Activated naive CD8-positive, alpha-beta T cell treated with anti-CD3 and anti-CD28 coated beads, Interleukin-2, amount 10 ng/mL, durations not matched to agents 7 days and 5 days (primary cell): ENCODE measurements around the gene AIG1. TPM values are rescaled to one million over a fixed set of nuclear protein-coding genes. Genes with fewer than 3 reads are reported as not detected.
"Not testable (repeated sequence)": the region's sequence is repeated elsewhere in the genome, so short reads cannot be mapped to it uniquely, and the experiment has no call there.

Experiments
- ATAC-seq: fragments of 150-1000 bp; cut with Tn5 transposase; one replicate; pipeline ENCODE4 v1.10.0; 2021; ENCODE audit warnings: low read depth, moderate library complexity
- POLR2A ChIA-PET: fragments of 350-600 bp; sonication (Branson Sonifier 250); formaldehyde crosslinking; loops from one replicate; lab custom pipeline; 2021; ENCODE audit warnings: antibody characterized with exemption; lab: Charles Lee
- DNase-seq: peaks from one replicate; pipeline ENCODE4 v3.0.0; 2021
- H3K27ac Mint-ChIP-seq: one replicate; pipeline ENCODE4 v1.8.0; 2022; ENCODE audit warnings: mild to moderate bottlenecking, mixed read lengths
- H3K27me3 Mint-ChIP-seq: one replicate; pipeline ENCODE4 v1.8.0; 2022; ENCODE audit warnings: mild to moderate bottlenecking, moderate library complexity, mixed read lengths
- H3K36me3 Mint-ChIP-seq: one replicate; pipeline ENCODE4 v1.8.0; 2021; ENCODE audit warnings: mild to moderate bottlenecking, mixed read lengths
- H3K4me1 Mint-ChIP-seq: one replicate; pipeline ENCODE4 v1.8.0; 2021; ENCODE audit warnings: mixed read lengths
- H3K4me3 Mint-ChIP-seq: one replicate; pipeline ENCODE4 v1.8.0; 2022; ENCODE audit warnings: mild to moderate bottlenecking, moderate library complexity, mixed read lengths
- H3K9me3 Mint-ChIP-seq: one replicate; pipeline ENCODE4 v1.8.0; 2021; ENCODE audit warnings: mixed read lengths
- total RNA-seq, 2 experiments: library from RNA; stranded (reverse); gene quantifications; one replicate each; pipeline ENCODE4 v1.2.3, GENCODE V29; 2021

Gene AIG1
- total RNA-seq, 2 experiments from 2014 or later: 14.2 to 14.6 TPM

DNA sequence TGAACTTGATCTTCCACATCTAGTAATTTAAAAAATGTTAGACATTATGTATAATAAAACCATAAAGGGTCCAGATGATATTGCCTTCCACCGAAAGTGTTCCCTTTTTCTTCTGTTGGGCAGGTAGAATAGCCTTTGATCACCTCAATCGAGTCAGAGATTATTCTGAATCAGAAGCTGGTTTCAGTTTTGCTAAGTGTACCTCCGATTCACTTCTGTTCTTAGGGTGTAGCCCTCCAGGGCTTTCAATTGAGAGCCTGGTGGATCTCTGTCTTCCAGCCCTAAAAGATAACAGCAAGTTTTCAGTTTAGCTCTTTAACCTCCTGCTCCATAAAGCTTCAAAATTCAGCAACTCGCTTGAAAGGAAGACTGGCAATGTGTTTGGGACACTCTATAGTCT, 21.1 kb upstream of the AIG1 start:
- H3K9me3 Mint-ChIP-seq: no peaks in the 10 kb centered on the region

DNA sequence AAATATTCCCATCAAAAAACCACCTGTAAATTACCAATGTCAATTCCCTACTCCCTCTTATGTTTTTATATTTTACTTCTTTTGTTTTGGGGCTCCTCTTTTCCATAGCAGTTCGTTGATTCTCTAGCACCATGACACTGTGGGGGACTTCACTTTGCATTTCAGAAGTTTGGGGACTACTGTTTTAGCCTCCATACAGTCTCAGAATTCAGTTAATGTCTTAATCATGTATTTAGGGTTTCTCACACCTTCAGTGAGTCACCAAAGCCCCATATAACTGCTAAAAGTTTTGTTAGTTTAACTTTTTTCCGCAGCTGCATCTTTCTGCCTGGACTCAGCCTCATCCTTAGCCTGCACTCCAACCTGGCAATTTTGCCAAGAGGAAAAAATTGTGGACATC, 20.7 kb upstream of the AIG1 start:
- no peak for DNase-seq
- Mint-ChIP-seq H3K36me3 (no peaks in the 10 kb centered on the region), H3K9me3 (no peaks in the 10 kb centered on the region), H3K27me3 (peaks cover 3% of the 10 kb centered on the region), H3K4me3 (no peak overlapping the region), H3K4me1 (peaks cover 11% of the 10 kb centered on the region), H3K27ac (no peak overlapping the region)
- POLR2A ChIA-PET: no interaction called here
- no peak for ATAC-seq

More for the DNA sequence above, 21.1 kb upstream of the AIG1 start:
- Mint-ChIP-seq H3K4me1 (peaks cover 11% of the 10 kb centered on the region), H3K36me3 (no peaks in the 10 kb centered on the region), H3K4me3 (no peak overlapping the region), H3K27ac (no peak overlapping the region), H3K27me3 (peaks cover 3% of the 10 kb centered on the region)
- ATAC-seq: no peak
- POLR2A ChIA-PET: no interaction called here
- no peak for DNase-seq

DNA sequence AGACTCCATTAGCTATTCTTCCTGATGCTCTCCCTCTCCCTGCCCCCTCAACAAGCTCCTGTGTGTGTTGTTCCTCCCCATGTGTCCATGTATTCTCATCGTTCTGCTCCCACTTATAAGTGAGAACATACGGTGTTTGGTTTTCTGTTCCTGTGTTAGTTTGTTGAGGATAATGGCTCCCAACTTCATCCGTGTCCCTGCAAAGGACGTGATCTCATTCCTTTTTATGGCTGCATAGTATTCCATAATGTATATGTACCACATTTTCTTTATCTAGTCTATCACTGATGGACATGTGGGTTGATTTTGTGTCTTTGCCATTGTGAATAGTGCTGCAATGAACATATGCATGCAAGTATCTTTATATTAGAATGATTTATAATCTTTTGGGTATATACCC, 16.3 kb upstream of the AIG1 start:
- H3K27ac Mint-ChIP-seq, H3K9me3 Mint-ChIP-seq, POLR2A ChIA-PET, H3K4me3 Mint-ChIP-seq, H3K36me3 Mint-ChIP-seq, H3K4me1 Mint-ChIP-seq, DNase-seq, ATAC-seq: not testable (repeated sequence)
- peaks cover 22% of the 10 kb centered on the region for H3K27me3 Mint-ChIP-seq

DNA sequence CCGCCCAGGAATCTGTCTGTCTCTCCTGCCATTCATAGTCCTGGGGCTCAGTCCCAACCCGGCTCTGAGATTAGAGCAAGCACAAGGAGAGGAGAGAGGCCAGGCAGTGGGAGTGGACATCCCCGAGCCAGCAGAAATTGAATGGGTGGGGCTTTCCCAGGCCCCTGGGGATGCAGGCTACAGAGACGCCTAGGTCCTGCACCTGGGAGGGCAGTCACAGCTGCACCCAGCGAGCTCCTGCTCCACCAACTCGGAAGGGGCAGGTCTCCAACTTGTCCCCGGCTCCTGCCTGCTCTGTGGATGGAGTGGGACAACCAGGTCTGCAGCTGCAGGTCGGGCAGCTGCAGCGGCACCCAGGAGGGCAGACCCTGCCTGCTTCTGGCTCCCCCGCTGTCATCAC, 11.1 kb upstream of the AIG1 start:
- POLR2A ChIA-PET: no interaction called here
- peaks cover 18% of the 10 kb centered on the region for H3K27me3 Mint-ChIP-seq
- H3K27ac Mint-ChIP-seq: no peak overlapping the region
- DNase-seq: no peak
- no peak for ATAC-seq
- H3K4me1 Mint-ChIP-seq: peaks cover 10% of the 10 kb centered on the region
- no peak overlapping the region for H3K4me3 Mint-ChIP-seq
- H3K9me3 Mint-ChIP-seq: no peaks in the 10 kb centered on the region
- H3K36me3 Mint-ChIP-seq: no peaks in the 10 kb centered on the region

DNA sequence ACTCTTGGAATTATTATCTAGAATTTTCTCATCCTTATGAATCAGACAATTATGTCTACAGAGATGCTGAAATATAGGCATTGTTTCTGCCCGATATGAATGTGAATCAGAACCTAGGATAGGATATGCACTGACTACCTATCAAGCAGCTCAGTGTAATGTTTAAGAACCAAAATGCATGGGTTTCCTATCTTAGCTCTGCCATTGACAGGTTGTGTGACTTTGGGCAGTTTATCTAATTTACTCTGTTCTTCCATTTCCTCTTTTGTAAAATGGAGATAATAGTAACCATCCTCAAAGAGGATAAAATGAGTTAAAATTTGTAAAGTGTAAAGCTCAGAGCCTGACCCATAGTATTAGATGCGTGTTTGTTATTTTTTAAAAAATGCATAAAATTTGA, 10.2 kb upstream of the AIG1 start:
- H3K27ac Mint-ChIP-seq: no peak overlapping the region
- POLR2A ChIA-PET: no interaction called here
- no peak overlapping the region for H3K4me3 Mint-ChIP-seq
- H3K4me1 Mint-ChIP-seq: peaks cover 10% of the 10 kb centered on the region
- H3K27me3 Mint-ChIP-seq: peaks cover 15% of the 10 kb centered on the region
- DNase-seq: no peak
- peaks cover 2% of the 10 kb centered on the region for H3K36me3 Mint-ChIP-seq
- H3K9me3 Mint-ChIP-seq: no peaks in the 10 kb centered on the region
- no peak for ATAC-seq

DNA sequence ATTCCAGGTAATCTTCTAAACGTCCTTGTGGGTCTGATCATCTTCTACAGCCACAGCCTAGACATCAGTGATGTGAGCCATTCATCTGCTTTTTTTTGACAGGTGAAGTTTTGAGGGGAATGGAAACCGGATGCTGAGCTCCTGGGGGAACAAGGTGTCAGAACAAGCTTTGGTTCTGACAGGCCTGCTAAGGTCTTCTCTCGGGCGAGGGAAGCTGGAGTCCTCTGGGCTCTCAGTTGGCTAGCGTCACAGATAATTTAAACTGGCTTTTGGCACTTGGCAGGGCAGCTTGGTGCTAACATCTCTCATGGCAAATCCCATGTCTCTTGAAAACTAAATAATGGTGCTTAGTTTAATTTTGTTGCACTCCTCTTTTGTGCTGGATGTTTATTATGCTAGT, 8.4 kb upstream of the AIG1 start:
- no peak for ATAC-seq
- Mint-ChIP-seq H3K36me3 (peaks cover 2% of the 10 kb centered on the region), H3K27me3 (no peaks in the 10 kb centered on the region), H3K27ac (no peak overlapping the region), H3K9me3 (peaks cover under 1% of the 10 kb centered on the region), H3K4me3 (no peak overlapping the region), H3K4me1 (peaks cover 11% of the 10 kb centered on the region)
- no peak for DNase-seq
- POLR2A ChIA-PET: no interaction called here

DNA sequence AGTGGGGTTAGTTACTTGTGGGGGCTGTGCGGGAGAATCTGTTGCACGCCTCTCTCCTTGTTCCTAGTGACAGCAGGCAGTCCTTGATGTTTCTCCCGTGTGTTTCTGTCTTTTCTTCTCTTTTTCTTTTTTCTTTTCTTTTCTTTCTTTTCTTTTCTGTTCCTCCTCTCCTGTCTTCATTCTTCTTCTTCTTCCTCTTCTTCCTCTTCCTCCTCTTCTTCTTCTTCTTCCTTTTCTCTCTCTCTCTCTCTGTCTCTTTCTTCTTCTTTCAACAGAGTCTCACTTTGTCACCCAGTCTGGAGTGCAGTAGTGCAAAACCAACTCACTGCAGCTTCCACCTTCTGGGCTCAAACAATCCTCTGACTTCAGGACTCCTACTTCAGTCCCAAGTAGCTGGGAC, 6.8 kb upstream of the AIG1 start:
- POLR2A ChIA-PET: no interaction called here
- no peak overlapping the region for H3K4me3 Mint-ChIP-seq
- peaks cover 1% of the 10 kb centered on the region for H3K9me3 Mint-ChIP-seq
- no peak for ATAC-seq
- H3K27me3 Mint-ChIP-seq: no peaks in the 10 kb centered on the region
- no peak for DNase-seq
- H3K4me1 Mint-ChIP-seq: peaks cover 12% of the 10 kb centered on the region
- H3K27ac Mint-ChIP-seq: no peak overlapping the region
- H3K36me3 Mint-ChIP-seq: peaks cover 2% of the 10 kb centered on the region

DNA sequence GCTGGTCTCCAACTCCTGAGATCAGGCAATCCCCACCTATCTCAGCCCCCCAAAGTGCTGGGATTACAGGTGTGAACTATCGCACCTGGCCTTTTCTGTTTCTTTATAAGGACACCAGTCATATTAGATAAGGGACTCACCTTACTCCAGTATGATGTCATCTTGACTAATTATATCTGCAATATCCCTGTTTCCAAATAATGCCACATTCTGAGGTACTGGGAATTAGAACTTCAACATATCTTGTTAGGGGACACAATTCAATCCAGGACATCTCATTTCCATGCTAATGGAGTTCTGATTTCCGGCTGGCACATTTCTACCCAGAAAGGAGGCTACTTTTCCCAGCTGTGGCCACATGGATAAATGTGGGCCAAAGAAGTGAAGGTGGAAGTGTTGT, 6.4 kb upstream of the AIG1 start:
- POLR2A ChIA-PET: no interaction called here

DNA sequence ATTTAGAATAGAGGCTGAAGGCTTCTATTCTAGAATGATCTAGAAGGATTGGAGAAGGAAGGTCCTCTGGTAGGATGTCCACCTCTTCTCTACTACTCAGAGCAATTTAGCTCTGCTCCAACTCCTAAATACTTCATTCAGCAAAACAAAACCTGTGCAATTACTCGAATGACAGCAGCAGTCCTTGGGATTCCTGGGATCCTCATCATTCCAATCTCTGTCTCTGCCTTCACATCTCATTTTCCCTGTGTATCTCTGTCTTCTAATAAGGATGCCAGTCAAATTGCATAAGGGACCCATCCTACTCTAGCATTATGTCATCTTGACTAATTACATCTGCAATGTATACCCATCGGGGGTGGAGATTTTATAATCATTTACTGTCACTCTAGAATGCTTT, 5.5 kb upstream of the AIG1 start:
- ATAC-seq: no peak
- Mint-ChIP-seq H3K4me3 (no peak overlapping the region), H3K27me3 (no peaks in the 10 kb centered on the region), H3K4me1 (peaks cover 24% of the 10 kb centered on the region), H3K9me3 (peaks cover 1% of the 10 kb centered on the region), H3K36me3 (peaks cover 2% of the 10 kb centered on the region), H3K27ac (no peak overlapping the region)
- POLR2A ChIA-PET: no interaction called here
- DNase-seq: no peak

More for the DNA sequence above, 6.4 kb upstream of the AIG1 start:
- no peak overlapping the region for H3K4me3 Mint-ChIP-seq
- DNase-seq (no peak), ATAC-seq (no peak)
- H3K9me3 Mint-ChIP-seq: peaks cover 1% of the 10 kb centered on the region
- H3K36me3 Mint-ChIP-seq: peaks cover 2% of the 10 kb centered on the region
- no peak overlapping the region for H3K27ac Mint-ChIP-seq
- H3K27me3 Mint-ChIP-seq: no peaks in the 10 kb centered on the region
- peaks cover 16% of the 10 kb centered on the region for H3K4me1 Mint-ChIP-seq

DNA sequence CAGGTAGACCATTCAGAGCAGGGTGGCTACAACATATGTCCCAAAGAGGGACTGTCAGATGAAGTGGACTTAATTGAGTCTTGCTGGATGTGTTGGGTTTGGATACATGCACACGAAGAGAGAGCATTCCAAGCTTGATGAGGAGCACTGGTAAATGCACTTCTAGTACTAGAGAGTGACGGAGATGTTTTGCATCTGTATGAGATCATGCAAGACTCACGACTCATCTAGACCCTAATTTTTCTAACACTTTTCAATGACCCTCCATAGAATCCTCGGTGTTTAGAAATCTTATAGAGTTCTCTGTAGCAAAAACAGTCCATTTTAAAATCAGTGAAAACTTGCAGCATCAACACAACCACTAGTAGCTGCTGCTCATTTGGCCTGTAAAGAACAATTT, 4.8 kb upstream of the AIG1 start:
- Mint-ChIP-seq H3K27me3 (no peaks in the 10 kb centered on the region), H3K36me3 (peaks cover 2% of the 10 kb centered on the region), H3K4me3 (no peak overlapping the region), H3K9me3 (peaks cover 1% of the 10 kb centered on the region), H3K4me1 (peaks cover 25% of the 10 kb centered on the region), H3K27ac (no peak overlapping the region)
- POLR2A ChIA-PET: no interaction called here
- DNase-seq (no peak), ATAC-seq (no peak)

DNA sequence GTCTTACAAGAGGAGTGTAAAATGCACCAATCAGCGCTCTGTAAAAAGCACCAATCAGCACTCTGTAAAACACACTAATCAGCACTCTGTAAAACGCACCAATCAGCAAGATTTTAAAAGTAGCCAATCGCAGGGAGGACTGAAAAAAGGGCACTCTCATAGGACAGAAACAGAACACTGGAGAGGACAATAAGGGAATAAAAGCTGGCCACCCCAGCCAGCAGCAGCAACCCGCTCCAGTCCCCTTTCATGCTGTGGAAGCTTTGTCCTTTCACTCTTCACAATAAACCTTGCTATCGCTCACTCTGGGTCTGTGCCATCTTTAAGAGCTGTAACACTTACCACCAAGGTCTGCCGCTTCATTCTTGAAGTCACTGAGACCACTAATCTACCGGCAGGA, 1.7 kb upstream of the AIG1 start:
- Mint-ChIP-seq H3K9me3 (peaks cover 1% of the 10 kb centered on the region), H3K36me3 (peaks cover 2% of the 10 kb centered on the region), H3K27me3 (no peaks in the 10 kb centered on the region), H3K4me3 (no peak overlapping the region), H3K4me1 (peaks cover 26% of the 10 kb centered on the region), H3K27ac (peak overlapping the region; percentile 9)
- POLR2A ChIA-PET: interaction anchor here (1.5 to 1.7 kb wide), 2 partner anchors 114 to 132 kb away, joined by 4 read pairs; partner anchors contain the start of gene HIVEP2
- ATAC-seq (no peak), DNase-seq (no peak)

DNA sequence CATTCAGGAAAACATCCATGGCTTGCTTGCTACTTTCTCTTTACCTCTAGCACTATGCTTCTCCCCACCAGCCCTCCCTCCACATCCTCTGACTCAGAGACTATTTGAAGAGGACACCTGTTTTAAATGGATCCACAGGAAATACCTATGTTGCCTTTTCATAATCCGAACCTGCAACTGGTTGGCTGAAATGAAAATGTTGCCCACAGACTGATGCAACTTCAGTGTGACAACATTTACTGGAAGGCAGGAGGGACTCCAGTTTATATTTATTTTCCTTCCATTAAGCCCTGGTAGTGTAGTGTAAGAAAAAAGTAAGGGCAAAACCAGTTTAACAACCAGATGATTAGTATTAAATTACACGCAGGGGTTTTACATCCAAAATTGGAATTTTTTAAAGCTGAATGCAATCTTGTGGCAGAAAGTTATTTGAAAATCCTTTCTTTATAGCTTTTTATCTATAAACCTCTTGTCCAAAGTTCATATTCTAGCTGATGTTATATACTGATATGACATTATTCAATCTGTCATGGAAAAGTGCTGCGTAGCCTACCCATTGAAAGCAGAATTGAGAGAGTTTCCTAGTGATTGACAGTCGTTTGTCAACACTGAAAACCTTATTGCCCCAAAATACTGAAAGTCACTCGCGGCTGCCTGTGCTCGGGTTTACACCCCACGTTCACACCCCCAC, 881 bp upstream of the AIG1 start:
- Mint-ChIP-seq H3K27me3 (no peaks in the 10 kb centered on the region), H3K36me3 (peaks cover 3% of the 10 kb centered on the region), H3K4me1 (peaks cover 25% of the 10 kb centered on the region), H3K9me3 (peaks cover 1% of the 10 kb centered on the region), H3K4me3 (peak overlapping the region; percentile 93), H3K27ac (peak overlapping the region; percentile 94)
- DNase-seq: no peak
- peak; percentile 46 for ATAC-seq
- POLR2A ChIA-PET: interaction anchor here (0.7 to 1.7 kb wide), 4 partner anchors 113 to 512 kb away, joined by 3 to 5 read pairs (median 4); partner anchors contain the start of gene HIVEP2

DNA sequence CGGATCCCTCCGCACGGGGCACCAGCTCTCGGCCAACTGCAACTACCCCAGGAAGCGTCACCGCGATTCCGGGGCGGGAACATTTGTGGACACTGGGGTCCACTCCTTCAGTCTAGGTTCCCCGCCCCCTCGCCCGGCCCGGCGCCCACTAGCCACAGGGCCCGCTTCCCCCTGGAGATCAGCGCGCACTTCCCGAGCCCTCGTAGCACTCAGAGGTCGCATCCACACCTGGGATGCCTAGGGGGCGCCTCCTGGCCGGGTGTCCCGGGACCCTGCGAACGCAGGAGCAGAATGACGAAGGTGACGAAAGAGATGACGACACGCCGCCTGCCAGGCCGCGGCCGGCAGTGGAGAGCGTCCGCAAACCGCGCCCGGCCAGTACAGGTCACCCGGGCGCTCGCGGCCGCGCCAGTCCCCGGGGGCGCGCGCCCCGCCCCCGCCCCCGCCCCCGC, 309 bp upstream of the AIG1 start:
- peak; percentile 75 for ATAC-seq
- H3K4me1 Mint-ChIP-seq: peaks cover 25% of the 10 kb centered on the region
- POLR2A ChIA-PET: interaction anchor here (0.7 to 1.7 kb wide), 4 partner anchors 114 to 513 kb away, joined by 3 to 5 read pairs (median 4); partner anchors contain the start of gene HIVEP2
- peak; percentile 83 for DNase-seq
- peaks cover 1% of the 10 kb centered on the region for H3K9me3 Mint-ChIP-seq
- peak overlapping the region; percentile 93 for H3K4me3 Mint-ChIP-seq
- peak overlapping the region; percentile 94 for H3K27ac Mint-ChIP-seq
- H3K27me3 Mint-ChIP-seq: no peaks in the 10 kb centered on the region
- H3K36me3 Mint-ChIP-seq: peaks cover 2% of the 10 kb centered on the region
